Measurements from ENCODE around the gene PILRA. TPM values are rescaled to one million over a fixed set of nuclear protein-coding genes. Genes with fewer than 3 reads are reported as not detected.

The PILRA gene
- total and polyA plus RNA-seq, 2 of the 8 experiments (the other 6 are each of a cell fraction or from before 2014, with no cell fraction given), result 7.6 to 10.6 TPM

- Histone ChIP-seq H2BK5ac (ENCODE audit: low read depth, low read length) (no peak overlapping the region), H3K56ac (replicated peaks; ENCODE audit: insufficient read length, low read depth, low read length) (no peak overlapping the region), H4K91ac (replicated peaks; ENCODE audit: insufficient read length, low read length) (no peak overlapping the region), H3K23me2 (ENCODE audit: low read depth, low read length) (no peaks in the 10 kb centered on the region), H4K5ac (ENCODE audit: insufficient read length, low read depth, low read length) (no peak overlapping the region), H2BK120ac (replicated peaks; ENCODE audit: low read depth, low read length) (no peak overlapping the region), H4K8ac (ENCODE audit: extremely low read depth, insufficient read depth, low read length) (no peak overlapping the region), H3K27ac (ENCODE audit: low read depth, low read length) (no peak overlapping the region), H3K36me3 (ENCODE audit: control insufficient read depth in 2 of 4, insufficient read depth in 4 of 4, low read length in 3 of 4) (no peaks in the 10 kb centered on the region), H2BK20ac (ENCODE audit: low read length) (no peak overlapping the region), H3K79me2 (ENCODE audit: control insufficient read depth in 1 of 2, insufficient read depth in 2 of 2, low read length in 2 of 2) (no peaks in the 10 kb centered on the region), H3K4ac (replicated peaks; ENCODE audit: insufficient read length, low read depth, low read length) (no peak overlapping the region), H3K4me3 (ENCODE audit: extremely low read depth in 1 of 4, insufficient read depth in 2 of 4, low read depth in 3 of 4, low read length in 4 of 4) (no peak overlapping the region), H3K14ac (ENCODE audit: insufficient read length) (no peak overlapping the region), H2BK12ac (ENCODE audit: low read depth, low read length) (no peak overlapping the region), H3K9ac (replicated peaks in 1 of 4; ENCODE audit: extremely low read depth in 1 of 4, low read depth in 3 of 4, low read length in 3 of 4) (no peak overlapping the region), H2AK5ac (ENCODE audit: low read depth, low read length) (no peak overlapping the region), H4K20me1 (replicated peaks in 1 of 2; ENCODE audit: control insufficient read depth in 1 of 2, insufficient read depth in 2 of 2, low read length in 2 of 2) (no peaks in the 10 kb centered on the region), H3K4me2 (ENCODE audit: insufficient read depth in 1 of 2, low read depth in 2 of 2, low read length in 2 of 2) (no peak overlapping the region), H2AFZ (ENCODE audit: low read length) (no peak overlapping the region), H3K4me1 (replicated peaks in 1 of 4; ENCODE audit: control insufficient read depth in 3 of 4, insufficient read depth in 4 of 4, low read length in 3 of 4) (no peaks in the 10 kb centered on the region), H3K18ac (ENCODE audit: extremely low read depth, low read length) (no peak overlapping the region), H3K9me3 (ENCODE audit: insufficient read depth in 2 of 2, low read depth in 1 of 2, low read length in 1 of 2) (no peaks in the 10 kb centered on the region), H3K79me1 (ENCODE audit: low read depth, low read length) (no peaks in the 10 kb centered on the region), H2BK15ac (ENCODE audit: low read length) (no peak overlapping the region), H3K27me3 (replicated peaks in 1 of 4; ENCODE audit: control insufficient read depth in 3 of 4, extremely low read depth in 1 of 4, insufficient read depth in 3 of 4, low read length in 3 of 4) (no peaks in the 10 kb centered on the region), H3K23ac (ENCODE audit: insufficient read length) (no peak overlapping the region)
- DNase-seq (ENCODE audit: low read depth in 1 of 2, low spot score in 2 of 2) (no peak), FAIRE-seq (no peak)
- 75% methylated on average over 1 of the region's 1 CpG; no CpG with 5 or more reads in 1 of the 2 experiments for WGBS, 2 experiments (ENCODE audit: extremely low coverage in 1 of 2, insufficient coverage in 1 of 2, insufficient read length in 1 of 2, insufficient replicate concordance in 2 of 2, low coverage in 1 of 2, low lambda C conversion rate in 2 of 2, missing lambda C conversion rate in 1 of 2)
- ChIA-PET CTCF (ENCODE audit: partially characterized antibody) (interaction anchor here (0.8 to 4.2 kb wide), 3 partner anchors 11 to 32 kb away, joined by 3 to 17 read pairs (median 7); no protein-coding TSS in a partner anchor), POLR2A (ENCODE audit: partially characterized antibody) (interaction anchor here (1.0 to 2.6 kb wide), 2 partner anchors 10 to 38 kb away, joined by 3 to 15 read pairs; partner anchors contain the start of genes MEPCE and ZCWPW1)
- TF ChIP-seq EZH2 (IDR thresholded peaks at IDR 0.05; ENCODE audit: low read depth, low read length, severe bottlenecking) (no peak), TBP (IDR thresholded peaks at IDR 0.05; ENCODE audit: low read depth, low read length) (no peak), POLR2A (IDR thresholded peaks at IDR 0.05; ENCODE audit: control extremely low read depth in 1 of 2, low read depth in 2 of 2, low read length in 2 of 2) (no peak), JUN (IDR thresholded peaks at IDR 0.05; ENCODE audit: low read depth, low read length) (no peak), POLR2AphosphoS5 (IDR thresholded peaks at IDR 0.05; ENCODE audit: low read depth, low read length) (no peak), SIX5 (IDR thresholded peaks at IDR 0.05; ENCODE audit: low read depth, low read length) (no peak), RBBP5 (IDR thresholded peaks at IDR 0.05; ENCODE audit: borderline replicate concordance, low read depth, low read length) (no peak), HDAC2 (IDR thresholded peaks at IDR 0.05; ENCODE audit: borderline replicate concordance in 1 of 2, low read depth in 2 of 2, low read length in 2 of 2) (no peak), KDM5A (IDR thresholded peaks at IDR 0.05; ENCODE audit: low read length) (no peak), RXRA (IDR thresholded peaks at IDR 0.05; ENCODE audit: insufficient read depth, low read depth, low read length) (no peak)
Measured at GRCh38 chr7:100418930-100419659, 45.8 kb downstream of the PILRA start.
